ENCODE results near the gene TSPYL2.

Gene TSPYL2

GRCh38 chrX:53055244-53055849 lies 26.8 kb upstream of the TSPYL2 start:
- ATAC-seq: no peak
- no peak for TF ChIP-seq ZNF8 (CRISPR knock-in tag; IDR thresholded peaks at IDR 0.05)
- no peak for TF ChIP-seq TCF4 (CRISPR knock-in tag; IDR thresholded peaks at IDR 0.05; ENCODE audit: borderline replicate concordance)
- no peak for TF ChIP-seq RARB (CRISPR knock-in tag; IDR thresholded peaks at IDR 0.05)
- TF ChIP-seq GLIS3 (CRISPR knock-in tag; IDR thresholded peaks at IDR 0.05): no peak
- TF ChIP-seq, protein P1, sequence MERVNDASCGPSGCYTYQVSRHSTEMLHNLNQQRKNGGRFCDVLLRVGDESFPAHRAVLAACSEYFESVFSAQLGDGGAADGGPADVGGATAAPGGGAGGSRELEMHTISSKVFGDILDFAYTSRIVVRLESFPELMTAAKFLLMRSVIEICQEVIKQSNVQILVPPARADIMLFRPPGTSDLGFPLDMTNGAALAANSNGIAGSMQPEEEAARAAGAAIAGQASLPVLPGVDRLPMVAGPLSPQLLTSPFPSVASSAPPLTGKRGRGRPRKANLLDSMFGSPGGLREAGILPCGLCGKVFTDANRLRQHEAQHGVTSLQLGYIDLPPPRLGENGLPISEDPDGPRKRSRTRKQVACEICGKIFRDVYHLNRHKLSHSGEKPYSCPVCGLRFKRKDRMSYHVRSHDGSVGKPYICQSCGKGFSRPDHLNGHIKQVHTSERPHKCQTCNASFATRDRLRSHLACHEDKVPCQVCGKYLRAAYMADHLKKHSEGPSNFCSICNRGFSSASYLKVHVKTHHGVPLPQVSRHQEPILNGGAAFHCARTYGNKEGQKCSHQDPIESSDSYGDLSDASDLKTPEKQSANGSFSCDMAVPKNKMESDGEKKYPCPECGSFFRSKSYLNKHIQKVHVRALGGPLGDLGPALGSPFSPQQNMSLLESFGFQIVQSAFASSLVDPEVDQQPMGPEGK (CRISPR knock-in tag; IDR thresholded peaks at IDR 0.05; ENCODE audit: borderline replicate concordance): no peak
- TF ChIP-seq TOX (CRISPR knock-in tag; IDR thresholded peaks at IDR 0.05; ENCODE audit: borderline replicate concordance): no peak
- TF ChIP-seq ARNTL (CRISPR knock-in tag; IDR thresholded peaks at IDR 0.05; ENCODE audit: borderline replicate concordance, low read depth): no peak
- no peak for TF ChIP-seq ESRRG (CRISPR knock-in tag; IDR thresholded peaks at IDR 0.05)
- TF ChIP-seq ZFP30 (CRISPR knock-in tag; IDR thresholded peaks at IDR 0.05): no peak
- TF ChIP-seq CSRNP3 (CRISPR knock-in tag; IDR thresholded peaks at IDR 0.05): no peak

DNA sequence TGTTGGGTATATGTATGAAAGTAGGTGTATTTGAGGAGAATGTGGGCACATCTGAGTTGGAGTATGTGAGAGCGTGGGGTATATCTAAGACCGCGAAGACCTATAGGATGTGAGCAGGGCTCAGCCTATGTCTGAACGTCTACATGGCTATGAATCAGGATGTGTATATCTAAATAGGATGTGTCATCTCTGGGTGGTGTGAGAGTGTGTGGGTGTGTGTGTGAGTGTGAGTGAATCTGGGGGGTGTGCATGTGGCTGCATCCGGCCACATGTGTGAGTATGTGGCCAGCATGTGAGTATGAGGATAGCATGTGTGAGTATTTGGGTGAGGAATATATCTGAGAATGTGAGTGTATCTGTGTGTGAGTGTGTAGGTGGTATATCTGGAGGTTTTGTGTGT lies 25.9 kb upstream of the TSPYL2 start:
- TF ChIP-seq TOX (CRISPR knock-in tag; IDR thresholded peaks at IDR 0.05; ENCODE audit: borderline replicate concordance): no peak
- TF ChIP-seq TCF4 (CRISPR knock-in tag; IDR thresholded peaks at IDR 0.05; ENCODE audit: borderline replicate concordance): no peak
- no peak for TF ChIP-seq ZNF70 (CRISPR knock-in tag; IDR thresholded peaks at IDR 0.05)
- no peak for ATAC-seq

GRCh38 chrX:53065104-53065503 lies 17.1 kb upstream of the TSPYL2 start:
- TF ChIP-seq ZC3H10 (CRISPR knock-in tag; IDR thresholded peaks at IDR 0.05) (no peak), ZFP3 (CRISPR knock-in tag; IDR thresholded peaks at IDR 0.05) (no peak), CREB5 (CRISPR knock-in tag; IDR thresholded peaks at IDR 0.05; ENCODE audit: low read depth) (no peak), ZNF565 (CRISPR knock-in tag; conservative IDR thresholded peaks at IDR 0.05; ENCODE audit: low read depth) (no peak), ZNF70 (CRISPR knock-in tag; IDR thresholded peaks at IDR 0.05) (no peak), GLIS3 (CRISPR knock-in tag; IDR thresholded peaks at IDR 0.05) (no peak), BACH2 (CRISPR knock-in tag; IDR thresholded peaks at IDR 0.05; ENCODE audit: borderline replicate concordance) (no peak), ARNTL (CRISPR knock-in tag; IDR thresholded peaks at IDR 0.05; ENCODE audit: borderline replicate concordance, low read depth) (no peak), OSR1 (CRISPR knock-in tag; IDR thresholded peaks at IDR 0.05) (no peak)
- TF ChIP-seq, protein P2, sequence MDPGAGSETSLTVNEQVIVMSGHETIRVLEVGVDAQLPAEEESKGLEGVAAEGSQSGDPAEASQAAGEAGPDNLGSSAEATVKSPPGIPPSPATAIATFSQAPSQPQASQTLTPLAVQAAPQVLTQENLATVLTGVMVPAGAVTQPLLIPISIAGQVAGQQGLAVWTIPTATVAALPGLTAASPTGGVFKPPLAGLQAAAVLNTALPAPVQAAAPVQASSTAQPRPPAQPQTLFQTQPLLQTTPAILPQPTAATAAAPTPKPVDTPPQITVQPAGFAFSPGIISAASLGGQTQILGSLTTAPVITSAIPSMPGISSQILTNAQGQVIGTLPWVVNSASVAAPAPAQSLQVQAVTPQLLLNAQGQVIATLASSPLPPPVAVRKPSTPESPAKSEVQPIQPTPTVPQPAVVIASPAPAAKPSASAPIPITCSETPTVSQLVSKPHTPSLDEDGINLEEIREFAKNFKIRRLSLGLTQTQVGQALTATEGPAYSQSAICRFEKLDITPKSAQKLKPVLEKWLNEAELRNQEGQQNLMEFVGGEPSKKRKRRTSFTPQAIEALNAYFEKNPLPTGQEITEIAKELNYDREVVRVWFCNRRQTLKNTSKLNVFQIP (CRISPR knock-in tag; IDR thresholded peaks at IDR 0.05; ENCODE audit: borderline replicate concordance, low read depth): no peak
- TF ChIP-seq, protein P1 (CRISPR knock-in tag; IDR thresholded peaks at IDR 0.05; ENCODE audit: borderline replicate concordance): no peak
- no peak for ATAC-seq

- ATAC-seq: no peak
- TF ChIP-seq TCF4 (CRISPR knock-in tag; IDR thresholded peaks at IDR 0.05; ENCODE audit: borderline replicate concordance): no peak
- TF ChIP-seq, protein P1 (CRISPR knock-in tag; IDR thresholded peaks at IDR 0.05; ENCODE audit: borderline replicate concordance): no peak
Measured at GRCh38 chrX:53071064-53071463, 11.1 kb upstream of the TSPYL2 start.

Measured in SK-N-SH treated with all-trans-retinoic acid at 6 μM for 48 hours (cell line).